ENCODE results near the gene ST6GAL1.

Gene ST6GAL1

DNA sequence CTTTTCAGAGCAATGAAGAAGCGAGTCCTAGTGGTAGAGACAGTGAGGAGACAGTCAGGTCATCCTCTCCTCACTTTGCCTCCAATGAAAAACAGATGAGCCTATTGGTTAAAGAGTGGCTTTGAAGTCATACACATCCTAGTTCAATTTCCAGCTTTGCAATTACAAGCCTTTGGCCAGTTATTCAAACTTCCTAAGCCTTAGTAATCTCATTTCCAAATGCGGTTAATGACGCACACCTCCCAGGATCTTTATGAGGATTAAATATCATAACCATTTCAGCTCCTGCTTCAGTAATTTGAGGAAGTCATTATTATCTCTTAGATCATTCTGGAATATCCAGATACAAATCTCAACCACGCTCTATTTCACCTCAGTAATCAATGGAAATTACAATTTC, 10.0 kb upstream of the ST6GAL1 start:
- DNase-seq (ENCODE audit: low read depth): no peak
- H3K4me3 ChIP-seq (ENCODE audit: low read length): no peak overlapping the region
- TF ChIP-seq CTCF (conservative IDR thresholded peaks at IDR 0.05; ENCODE audit: low read length): no peak

DNA sequence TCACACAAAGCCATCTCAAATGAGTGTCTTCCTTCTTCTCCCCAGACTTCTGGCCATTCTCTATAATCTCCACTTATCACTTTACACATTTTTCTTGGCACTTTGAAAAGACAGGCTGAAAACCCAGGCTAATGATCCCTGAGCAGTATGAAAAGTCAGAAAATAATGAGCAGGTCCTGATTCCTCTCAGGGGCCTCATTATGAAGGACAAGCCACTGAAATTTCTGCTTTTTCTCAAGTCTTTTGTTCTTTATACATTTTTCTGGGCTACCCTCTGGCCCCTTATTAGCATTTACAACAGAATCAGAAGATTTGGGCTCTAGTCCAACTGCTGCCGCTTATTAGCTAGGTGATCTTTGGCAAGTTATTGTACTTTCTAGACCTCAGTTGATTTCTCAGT, 9.5 kb upstream of the ST6GAL1 start:
- TF ChIP-seq CTCF (conservative IDR thresholded peaks at IDR 0.05; ENCODE audit: low read length): no peak
- H3K4me3 ChIP-seq (ENCODE audit: low read length): no peak overlapping the region
- DNase-seq (ENCODE audit: low read depth): no peak

GRCh38 chr3:186921578-186921977, 8.7 kb upstream of the ST6GAL1 start:
- TF ChIP-seq CTCF (conservative IDR thresholded peaks at IDR 0.05; ENCODE audit: low read length): no peak
- no peak for DNase-seq (ENCODE audit: low read depth)
- H3K4me3 ChIP-seq (ENCODE audit: low read length): no peak overlapping the region

DNA sequence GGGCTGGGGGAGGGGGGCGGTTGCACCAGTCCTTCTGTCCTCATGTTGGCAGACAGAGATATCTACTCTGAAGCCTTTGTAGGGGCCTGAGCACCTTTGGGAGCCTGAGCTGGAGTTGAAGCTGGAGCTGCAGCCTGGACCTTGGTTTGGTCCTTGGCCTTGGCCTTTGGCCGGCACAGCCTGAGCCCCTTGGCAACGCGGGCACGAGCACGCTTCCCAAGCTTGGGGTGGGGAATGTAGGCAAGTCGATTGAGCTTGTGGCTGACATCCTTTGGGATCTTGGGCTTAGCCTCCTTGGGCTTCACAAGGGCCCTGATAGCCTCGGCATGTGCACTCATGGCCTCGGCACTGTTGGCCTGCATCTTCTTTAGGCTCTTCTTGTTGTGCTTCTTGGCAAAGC, 8.1 kb upstream of the ST6GAL1 start:
- no peak overlapping the region for H3K4me3 ChIP-seq (ENCODE audit: low read length)
- TF ChIP-seq CTCF (conservative IDR thresholded peaks at IDR 0.05; ENCODE audit: low read length): no peak
- DNase-seq (ENCODE audit: low read depth): no peak

GRCh38 chr3:186922790-186923189, 7.5 kb upstream of the ST6GAL1 start:
- no peak for DNase-seq (ENCODE audit: low read depth)
- H3K4me3 ChIP-seq (ENCODE audit: low read length): no peak overlapping the region
- TF ChIP-seq CTCF (conservative IDR thresholded peaks at IDR 0.05; ENCODE audit: low read length): no peak

DNA sequence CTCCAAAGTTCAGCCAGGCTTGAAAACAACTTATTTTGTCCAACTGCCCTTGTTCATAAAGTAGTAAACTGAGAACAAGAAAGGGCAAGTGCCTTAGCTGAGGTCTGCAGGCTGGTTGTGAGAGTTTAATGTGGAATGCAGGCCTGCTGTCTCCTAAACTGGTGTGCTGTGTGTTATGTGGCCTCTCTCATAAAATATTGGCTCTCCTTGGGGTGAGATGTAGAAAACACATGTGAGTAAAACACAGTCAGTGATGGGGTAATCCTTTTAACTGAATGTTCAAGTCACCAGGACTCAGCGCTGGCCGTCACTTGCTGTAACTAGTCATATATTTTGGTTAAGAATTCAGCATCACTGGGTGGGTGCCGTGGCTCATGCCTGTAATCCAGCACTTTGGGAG, 7.1 kb upstream of the ST6GAL1 start:
- H3K4me3 ChIP-seq (ENCODE audit: low read length): no peak overlapping the region
- TF ChIP-seq CTCF (conservative IDR thresholded peaks at IDR 0.05; ENCODE audit: low read length): no peak
- no peak for DNase-seq (ENCODE audit: low read depth)

GRCh38 chr3:186925826-186926225, 4.5 kb upstream of the ST6GAL1 start:
- no peak for DNase-seq (ENCODE audit: low read depth)
- no peak for TF ChIP-seq CTCF (conservative IDR thresholded peaks at IDR 0.05; ENCODE audit: low read length)
- H3K4me3 ChIP-seq (ENCODE audit: low read length): no peak overlapping the region
